NCI-H1048 (cell line): ENCODE measurements around the gene TMEM38A.
"Not testable (repeated sequence)": the region's sequence is repeated elsewhere in the genome, so short reads cannot be mapped to it uniquely, and the experiment has no call there.

Experiments used
- DNase-seq: peaks from one replicate; lab custom pipeline; 2025; lab: John Stamatoyannopoulos, UW

Gene TMEM38A

DNA sequence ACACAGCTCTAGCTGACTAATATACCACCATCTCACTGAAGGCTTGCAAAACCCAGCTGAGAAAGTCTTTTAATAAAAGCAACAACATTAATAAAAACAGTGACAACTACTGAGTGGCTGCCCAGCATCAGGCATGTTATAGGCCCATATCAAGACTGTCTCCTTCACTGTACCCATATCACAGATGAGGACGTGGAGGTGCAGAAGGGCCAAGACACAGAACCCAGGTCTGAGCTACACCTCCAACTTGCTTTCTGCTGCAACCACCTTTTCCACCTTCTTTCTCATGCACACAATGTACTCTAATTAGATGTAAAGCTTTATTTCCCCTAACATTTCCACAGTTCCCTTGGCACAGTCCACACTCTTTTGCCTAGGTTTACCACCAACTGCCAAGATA, 22.3 kb upstream of the TMEM38A start:
- no peak for DNase-seq

- no peak for DNase-seq
These were observed 20.0 kb upstream of the TMEM38A start for GRCh38 chr19:16640951-16641350.

- DNase-seq: no peak
These were observed 19.2 kb upstream of the TMEM38A start for GRCh38 chr19:16641695-16642094.

GRCh38 chr19:16645140-16645539, 15.8 kb upstream of the TMEM38A start:
- no peak for DNase-seq

GRCh38 chr19:16649734-16650133, 11.2 kb upstream of the TMEM38A start:
- no peak for DNase-seq

DNA sequence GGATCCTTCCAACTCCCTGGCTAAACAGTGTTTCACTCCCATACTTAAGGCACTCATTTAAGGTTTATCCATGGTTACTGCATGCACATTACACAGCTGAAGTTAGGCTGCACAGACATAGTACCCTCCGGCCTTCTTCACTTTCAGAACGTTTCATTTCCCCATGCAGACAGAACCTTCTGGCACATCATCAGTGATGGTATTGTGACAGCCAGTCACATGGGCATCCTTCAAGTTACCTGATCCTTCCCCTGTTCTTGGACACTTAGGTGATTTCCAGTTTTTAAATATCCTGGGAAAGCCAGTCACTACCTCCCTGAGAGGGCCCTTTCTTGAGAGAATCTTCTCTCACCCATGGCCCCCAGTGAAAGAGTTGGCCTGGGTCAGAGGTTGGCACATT, 10.1 kb upstream of the TMEM38A start:
- no peak for DNase-seq

DNA sequence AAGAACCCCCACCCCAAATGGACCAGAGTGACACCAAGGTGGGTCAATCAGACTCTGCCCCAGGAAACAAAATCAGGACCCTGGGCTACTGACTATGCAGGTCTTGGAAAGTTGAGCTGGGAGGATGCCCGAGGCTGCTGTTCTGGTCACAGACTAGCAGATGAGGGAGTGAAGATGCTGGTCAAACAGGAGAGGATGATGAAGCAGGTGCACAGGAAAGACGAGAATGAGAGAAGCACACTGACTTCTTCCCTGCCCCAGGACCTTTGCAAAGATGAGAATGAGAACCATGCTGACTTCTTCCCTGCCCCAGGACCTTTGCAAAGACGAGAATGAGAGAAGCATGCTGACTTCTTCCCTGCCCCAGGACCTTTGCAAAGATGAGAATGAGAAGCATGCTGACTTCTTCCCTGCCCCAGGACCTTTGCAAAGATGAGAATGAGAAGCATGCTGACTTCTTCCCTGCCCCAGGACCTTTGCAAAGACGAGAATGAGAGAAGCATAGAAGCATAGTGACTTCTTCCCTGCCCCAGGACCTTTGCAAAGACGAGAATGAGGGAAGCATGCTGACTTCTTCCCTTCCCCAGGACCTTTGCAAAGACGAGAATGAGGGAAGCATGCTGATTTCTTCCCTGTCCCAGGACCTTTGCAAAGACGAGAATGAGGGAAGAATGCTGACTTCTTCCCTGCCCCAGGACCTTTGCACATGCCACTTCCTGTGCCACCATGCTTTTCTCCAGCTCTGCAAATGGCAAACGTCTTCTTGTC, 9.3 kb upstream of the TMEM38A start:
- not testable (repeated sequence) for DNase-seq

- DNase-seq: no peak
These were observed 8.1 kb upstream of the TMEM38A start for GRCh38 chr19:16652854-16653253.

GRCh38 chr19:16654140-16654539, 6.8 kb upstream of the TMEM38A start:
- DNase-seq: no peak

DNA sequence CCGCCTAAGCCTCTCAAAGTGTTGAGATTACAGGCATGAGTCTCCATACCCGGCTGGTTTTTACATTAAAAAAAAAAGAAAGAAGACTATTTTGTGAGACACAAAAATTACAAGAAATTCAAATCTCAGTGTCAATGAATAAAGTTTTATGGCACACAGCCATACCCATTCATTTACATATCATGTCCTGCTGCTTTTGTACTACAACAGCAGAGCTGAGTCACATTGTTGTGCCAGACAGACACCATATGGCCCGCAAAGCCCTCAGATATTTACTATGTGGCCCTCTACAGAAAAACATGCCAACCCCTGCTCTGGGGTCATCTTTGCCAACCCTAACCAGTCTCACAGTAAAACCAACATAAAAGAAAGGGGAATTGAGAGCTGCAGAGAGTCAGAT, 6.3 kb upstream of the TMEM38A start:
- no peak for DNase-seq

DNA sequence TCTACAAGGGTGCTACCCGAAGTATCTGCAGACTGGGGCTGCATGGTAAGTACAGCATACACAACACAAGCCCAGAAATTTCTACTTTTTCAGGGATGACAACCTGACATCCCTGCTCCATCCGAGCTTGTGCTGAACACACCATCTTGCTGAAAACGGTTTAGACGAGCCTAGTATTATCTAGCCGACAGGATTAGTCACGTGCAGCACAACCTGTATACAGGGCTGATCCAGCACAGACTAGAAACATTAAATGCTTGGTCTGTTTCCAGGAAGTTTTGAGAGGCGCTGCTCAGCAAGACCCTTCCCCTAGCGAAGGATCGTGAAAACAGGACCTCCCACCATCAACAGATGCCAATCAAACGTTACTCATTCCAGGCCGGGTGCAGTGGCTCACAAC, 5.2 kb upstream of the TMEM38A start:
- no peak for DNase-seq

DNA sequence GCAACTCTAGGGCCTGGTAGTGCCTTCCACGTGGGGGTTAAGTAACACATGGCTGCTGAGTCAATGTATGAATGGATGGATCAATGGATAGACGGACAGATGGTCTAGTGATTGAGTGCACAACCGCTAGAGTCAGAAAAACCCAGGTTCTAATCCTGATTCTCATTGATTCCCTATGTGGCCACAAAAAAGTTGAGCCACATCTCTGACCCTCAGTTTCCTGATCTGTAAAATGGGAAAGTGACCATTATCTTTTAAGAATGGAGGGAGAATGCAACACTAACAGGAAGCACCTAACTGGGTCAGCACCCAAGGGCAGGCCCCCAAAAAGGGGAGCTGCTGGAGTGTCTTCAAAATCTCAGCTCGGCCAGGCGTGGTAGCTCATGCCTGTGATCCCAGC, 3.6 kb upstream of the TMEM38A start:
- DNase-seq: no peak

- DNase-seq: no peak
These were observed 1.5 kb upstream of the TMEM38A start for GRCh38 chr19:16659464-16659831.

DNA sequence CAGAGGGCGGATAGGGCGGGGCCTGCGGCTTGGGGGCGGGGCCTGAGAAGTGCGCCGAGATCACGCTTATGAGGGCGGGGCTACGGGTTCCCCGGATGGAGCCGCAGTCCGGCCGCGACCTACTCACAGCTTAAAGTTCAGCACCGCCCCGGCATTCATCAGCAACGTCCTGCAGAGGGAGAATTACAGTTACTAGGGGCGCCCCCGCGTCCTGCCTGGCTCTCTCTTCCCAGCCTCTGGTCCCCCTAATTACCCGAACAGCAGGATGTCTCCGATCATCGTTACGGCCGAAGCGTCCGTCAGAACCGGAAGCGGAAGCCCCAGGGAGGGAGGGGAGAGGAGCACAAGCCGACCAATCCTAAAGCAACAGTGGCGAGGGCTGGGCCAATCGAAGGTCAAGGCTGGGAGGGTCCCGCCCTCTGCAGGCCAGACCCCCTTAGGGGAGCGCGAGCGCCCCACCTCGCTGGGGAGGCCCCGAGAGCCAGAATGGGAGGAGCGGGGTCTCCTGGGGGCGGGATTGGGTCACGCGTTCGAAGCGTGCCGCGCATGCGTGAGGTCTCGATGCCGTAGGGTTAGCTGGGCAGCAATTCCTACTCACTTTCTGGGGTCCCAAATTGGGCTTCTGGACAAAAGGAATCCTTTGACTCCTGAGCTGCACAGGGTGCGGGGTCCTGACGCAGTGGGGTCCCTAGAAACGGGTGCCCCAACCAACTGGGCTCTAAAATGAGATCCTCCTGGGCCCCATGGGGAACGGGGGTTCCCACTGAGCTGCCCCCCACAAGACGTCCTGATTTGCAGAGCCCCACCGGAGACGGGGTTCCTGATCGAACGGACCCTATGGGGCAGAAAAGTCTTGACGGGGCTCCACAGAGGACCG, 869 bp upstream of the TMEM38A start, which contains the start of gene SMIM7:
SMIM7 (minus strand) TSS at position 313 of the 877 bp plus-strand sequence; CDS start at position 279, 34 bp downstream.
- DNase-seq: peak; percentile 97

- DNase-seq: no peak
These were observed 618 bp downstream of the TMEM38A start for GRCh38 chr19:16661480-16662034.

DNA sequence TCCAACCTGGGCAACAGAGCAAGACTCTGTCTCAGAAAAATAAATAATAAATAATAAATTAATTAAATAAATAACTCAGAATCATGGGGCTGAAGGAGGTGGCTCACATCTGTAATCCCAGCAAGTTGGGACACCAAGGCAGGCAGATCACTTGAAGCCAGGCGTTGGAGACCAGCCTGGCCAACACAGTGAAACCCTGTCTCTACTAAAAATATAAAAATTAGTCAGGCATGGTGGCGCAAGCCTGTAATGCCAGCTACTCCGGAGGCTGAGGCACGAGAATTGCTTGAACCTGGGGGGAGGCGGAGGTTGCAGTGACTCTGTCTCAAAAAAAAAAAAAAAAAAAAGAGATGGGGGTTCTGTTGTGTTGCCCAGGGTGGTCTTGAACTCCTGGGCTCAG, 7.2 kb downstream of the TMEM38A start:
- DNase-seq: no peak

- DNase-seq: not testable (repeated sequence)
These were observed 7.8 kb downstream of the TMEM38A start for GRCh38 chr19:16668702-16669101.

DNA sequence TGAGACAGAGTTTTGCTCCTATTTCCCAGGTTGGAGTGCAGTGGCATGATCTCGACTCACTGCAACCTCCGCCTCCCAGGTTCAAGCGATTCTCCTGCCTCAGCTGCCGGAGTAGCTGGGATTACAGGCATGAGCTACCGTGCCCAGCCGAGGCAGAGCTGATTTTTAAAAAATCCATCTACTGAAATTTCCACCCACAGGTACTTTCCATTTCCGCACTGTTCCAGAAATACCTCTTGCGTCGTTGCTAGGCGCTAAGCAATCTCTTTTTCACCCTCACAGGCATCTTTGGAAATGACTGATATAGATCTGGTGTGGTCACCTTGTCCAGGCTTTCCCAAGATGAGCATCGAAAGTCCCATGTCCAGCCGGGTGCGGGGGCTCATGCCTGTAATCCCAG, 9.4 kb downstream of the TMEM38A start:
- no peak for DNase-seq

DNA sequence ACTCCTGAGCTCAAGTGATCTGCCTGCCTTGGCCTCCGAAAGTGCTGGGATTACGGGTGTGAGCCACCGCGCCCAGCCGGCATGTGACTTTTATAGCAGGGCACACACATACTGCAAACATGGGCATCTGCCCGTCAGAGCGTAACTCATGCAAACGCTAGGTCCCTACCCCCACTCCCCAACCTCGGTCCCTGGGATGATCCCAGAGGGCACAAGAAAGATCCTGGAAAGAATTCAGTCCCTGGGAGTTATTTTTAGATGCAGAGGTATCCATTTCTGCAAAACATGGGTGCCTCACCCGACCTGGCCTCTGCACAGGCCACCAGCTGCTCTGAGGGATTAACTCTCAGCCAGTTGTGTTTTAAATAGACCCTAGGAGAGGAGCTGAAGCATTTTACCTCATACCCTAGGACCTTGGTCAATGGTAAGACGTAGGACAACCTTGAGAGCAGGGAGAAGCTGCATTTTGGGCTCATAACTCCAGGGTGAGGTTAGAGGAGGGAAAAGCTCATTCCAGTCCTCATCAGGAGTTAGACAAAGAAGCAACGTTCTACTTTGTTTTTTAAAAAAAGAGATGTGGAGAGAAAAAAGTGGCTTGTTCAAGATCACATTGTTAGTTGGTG, 10.8 kb downstream of the TMEM38A start:
- no peak for DNase-seq

GRCh38 chr19:16673231-16673630, 12.3 kb downstream of the TMEM38A start:
- no peak for DNase-seq

DNA sequence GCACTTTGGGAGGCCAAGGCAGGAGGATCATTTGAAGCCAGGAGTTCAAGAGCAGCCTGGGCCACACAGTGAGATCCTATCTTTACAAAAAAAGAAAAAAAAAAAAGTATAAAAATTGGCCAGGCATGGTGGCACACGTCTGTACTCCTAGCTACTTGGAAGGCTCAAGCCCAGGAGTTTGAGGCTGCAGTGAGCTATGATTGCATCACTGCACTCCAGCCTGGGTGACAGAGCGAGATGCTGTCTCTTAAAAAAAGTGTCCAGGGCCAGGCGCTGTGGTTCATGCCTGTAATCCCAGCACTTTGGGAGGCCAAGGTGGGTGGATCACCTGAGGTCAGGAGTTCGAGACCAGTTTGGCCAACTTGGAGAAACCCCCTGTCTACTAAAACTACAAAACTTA, 12.9 kb downstream of the TMEM38A start:
- DNase-seq: not testable (repeated sequence)

DNA sequence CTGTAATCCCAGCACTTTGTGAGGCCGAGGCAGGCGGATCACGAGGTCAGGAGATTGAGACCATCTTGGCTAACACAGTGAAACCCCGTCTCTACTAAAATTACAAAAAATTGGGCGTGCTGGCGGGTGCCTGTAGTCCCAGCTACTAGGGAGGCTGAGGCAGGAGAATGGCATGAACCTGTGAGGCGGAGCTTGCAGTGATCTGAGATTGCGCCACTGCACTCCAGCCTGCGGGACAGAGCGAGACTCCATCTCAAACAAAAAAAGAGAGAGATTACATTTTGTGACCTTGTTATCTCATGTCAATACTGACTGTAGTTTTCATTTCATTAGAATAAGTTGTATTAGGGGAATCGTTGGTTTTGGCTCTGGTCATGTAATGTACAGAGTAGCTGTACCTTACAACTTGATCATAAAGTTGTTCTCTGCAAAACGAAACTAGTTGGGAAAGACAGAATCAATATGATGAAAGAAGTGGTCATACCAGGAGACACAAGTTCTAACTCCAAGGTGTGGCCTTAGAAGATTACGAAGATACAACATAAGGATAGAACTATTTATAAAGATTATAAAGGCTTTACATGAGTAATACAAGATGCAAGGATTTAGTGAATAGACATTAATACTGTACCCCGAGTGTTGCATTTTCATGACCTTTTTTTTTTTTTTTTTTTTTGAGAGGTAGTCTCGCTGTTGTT, 15.3 kb downstream of the TMEM38A start:
- no peak for DNase-seq
